ENCODE data around the gene HYAL3. TPM values are rescaled to one million over a fixed set of nuclear protein-coding genes. Genes with fewer than 3 reads are reported as not detected.

HYAL3 gene
- total and polyA plus RNA-seq, 2 of the 13 experiments (the other 11 are each of a cell fraction or from before 2014, with no cell fraction given) = 5.5 to 10.4 TPM

GRCh38 chr3:50299929-50300680 is 900 bp upstream of the HYAL3 start (continued):
- no peak for TF ChIP-seq ZBTB4 (CRISPR knock-in tag; IDR thresholded peaks at IDR 0.05; ENCODE audit: borderline replicate concordance)
- peak; percentile 53 for TF ChIP-seq ZNF883 (CRISPR knock-in tag; IDR thresholded peaks at IDR 0.05; ENCODE audit: not compliant biosample characterization)
- TF ChIP-seq PRPF4 (IDR thresholded peaks at IDR 0.05; ENCODE audit: low read depth, low read length, poor library complexity, severe bottlenecking) = peak; percentile 75
- TF ChIP-seq ZNF709 (CRISPR knock-in tag; IDR thresholded peaks at IDR 0.05) = 0 out of 2 replicates have a peak, but pooled peaks have one; percentile 48
- TF ChIP-seq ZNF343 (CRISPR knock-in tag; IDR thresholded peaks at IDR 0.05) = no peak
- no peak for TF ChIP-seq ZNF629 (CRISPR knock-in tag; conservative IDR thresholded peaks at IDR 0.05)
- TF ChIP-seq CAMTA2 (CRISPR knock-in tag; IDR thresholded peaks at IDR 0.05; ENCODE audit: borderline replicate concordance) = no peak
- no peak for TF ChIP-seq NFYC (CRISPR knock-in tag; IDR thresholded peaks at IDR 0.05)
- TF ChIP-seq ZNF557 (CRISPR knock-in tag; IDR thresholded peaks at IDR 0.05) = peak; percentile 15; the same call in 1 of the 2 replicates
- TF ChIP-seq ZBTB33 (CRISPR knock-in tag; IDR thresholded peaks at IDR 0.05) = peak; percentile 79
- TF ChIP-seq MTF1 (CRISPR knock-in tag; IDR thresholded peaks at IDR 0.05) = no peak
- TF ChIP-seq BRF2 (CRISPR knock-in tag; IDR thresholded peaks at IDR 0.05) = no peak
- peak; percentile 47; the same call in 1 of the 2 replicates for TF ChIP-seq ZNF768 (CRISPR knock-in tag; IDR thresholded peaks at IDR 0.05)
- no peak for TF ChIP-seq EHMT2 (IDR thresholded peaks at IDR 0.05; ENCODE audit: borderline replicate concordance, low read depth, low read length)
- TF ChIP-seq ZBTB3 (CRISPR knock-in tag; IDR thresholded peaks at IDR 0.05; ENCODE audit: borderline replicate concordance, low read depth) = no peak
- 0 out of 2 replicates have a peak, but pooled peaks have one; percentile 36 for TF ChIP-seq HOXA7 (CRISPR knock-in tag; IDR thresholded peaks at IDR 0.05)
- TF ChIP-seq ZNF678 (CRISPR knock-in tag; IDR thresholded peaks at IDR 0.05) = no peak
- no peak for TF ChIP-seq SALL2 (CRISPR knock-in tag; IDR thresholded peaks at IDR 0.05)
- no peak for TF ChIP-seq ZSCAN20 (CRISPR knock-in tag; IDR thresholded peaks at IDR 0.05; ENCODE audit: borderline replicate concordance)
- no peak for TF ChIP-seq SOX13 (IDR thresholded peaks at IDR 0.05)
- TF ChIP-seq SOX13 (CRISPR knock-in tag; conservative IDR thresholded peaks at IDR 0.05 in 1 of 2, IDR thresholded peaks at IDR 0.05 in 1 of 2) = no peak
- no peak for TF ChIP-seq RFX5 (IDR thresholded peaks at IDR 0.05; ENCODE audit: low read depth, low read length)
- TF ChIP-seq SMAD1 (CRISPR knock-in tag; IDR thresholded peaks at IDR 0.05; ENCODE audit: borderline replicate concordance, low read depth) = no peak
- TF ChIP-seq ZNF841 (CRISPR knock-in tag; IDR thresholded peaks at IDR 0.05; ENCODE audit: borderline replicate concordance) = no peak
